HG03139 (cell line): ENCODE measurements around the gene SHC4.
"Not testable (repeated sequence)": the region's sequence is repeated elsewhere in the genome, so short reads cannot be mapped to it uniquely, and the experiment has no call there.

ENCODE experiments used
- ATAC-seq: cut with Tn5 transposase; IDR thresholded peaks from one replicate; pipeline ENCODE4 v1.9.1; 2021; ENCODE audit not compliant: unreplicated experiment

SHC4 gene

DNA sequence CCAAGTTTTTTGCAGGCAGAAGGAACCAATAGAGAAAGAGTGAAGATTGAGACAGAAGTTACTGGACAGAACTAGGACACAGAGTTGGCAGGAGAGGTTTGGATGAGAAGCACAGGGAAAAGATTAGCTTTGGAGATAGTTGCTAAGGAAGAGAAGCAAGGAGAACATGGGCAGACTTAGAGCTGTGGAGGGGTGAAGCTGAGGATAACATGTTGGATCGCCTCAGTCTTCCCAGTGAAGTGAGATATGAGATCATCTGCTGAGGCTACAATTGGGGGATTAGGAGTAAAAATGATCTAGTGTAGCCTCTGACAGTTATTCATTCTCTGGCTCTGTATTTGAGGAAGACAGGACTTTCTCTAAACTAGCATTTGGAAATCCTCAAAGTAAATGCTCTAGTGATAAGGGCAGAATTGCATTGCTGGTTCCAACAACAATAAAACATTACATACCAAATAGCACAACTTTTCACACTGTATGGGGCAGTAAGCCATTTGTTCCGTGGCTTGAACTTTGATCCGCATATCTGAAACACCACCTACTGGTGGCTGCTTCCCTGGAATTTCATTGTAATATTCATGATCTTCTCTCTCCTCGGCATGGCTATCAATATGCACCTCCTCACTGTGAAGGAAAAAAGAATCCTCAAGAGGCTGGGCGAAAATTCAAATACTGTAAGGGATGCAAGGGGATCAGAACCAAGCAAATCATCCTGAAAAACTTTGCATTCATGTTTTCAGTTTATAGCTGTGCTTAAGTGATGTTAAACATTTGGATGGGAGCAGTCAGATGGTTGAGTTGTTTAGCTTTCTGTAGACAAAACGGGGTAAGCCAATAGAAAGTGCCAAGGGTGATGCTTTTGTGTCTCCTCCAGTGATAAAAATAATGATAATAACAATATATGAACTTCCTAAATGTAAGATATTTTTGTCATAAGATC lies 107.9 kb downstream of the SHC4 start:
- no peak for ATAC-seq

DNA sequence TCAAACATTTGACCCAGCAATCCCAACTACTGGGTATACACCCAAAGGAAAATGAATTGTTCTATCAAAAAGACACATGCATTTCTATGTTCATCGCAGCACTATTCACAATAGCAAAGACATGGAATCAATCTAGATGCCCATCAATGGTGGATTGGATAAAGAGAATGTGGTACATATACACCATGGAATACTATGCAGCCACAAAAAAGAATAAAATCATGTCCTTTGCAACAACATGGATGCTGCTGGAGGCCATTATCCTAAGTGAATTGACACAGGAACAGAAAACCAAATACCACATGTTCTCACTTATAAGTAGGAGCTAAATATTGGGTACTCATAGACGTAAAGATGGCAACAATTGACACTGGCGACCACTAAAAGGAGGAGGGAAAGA lies 109.3 kb downstream of the SHC4 start:
- ATAC-seq = not testable (repeated sequence)

DNA sequence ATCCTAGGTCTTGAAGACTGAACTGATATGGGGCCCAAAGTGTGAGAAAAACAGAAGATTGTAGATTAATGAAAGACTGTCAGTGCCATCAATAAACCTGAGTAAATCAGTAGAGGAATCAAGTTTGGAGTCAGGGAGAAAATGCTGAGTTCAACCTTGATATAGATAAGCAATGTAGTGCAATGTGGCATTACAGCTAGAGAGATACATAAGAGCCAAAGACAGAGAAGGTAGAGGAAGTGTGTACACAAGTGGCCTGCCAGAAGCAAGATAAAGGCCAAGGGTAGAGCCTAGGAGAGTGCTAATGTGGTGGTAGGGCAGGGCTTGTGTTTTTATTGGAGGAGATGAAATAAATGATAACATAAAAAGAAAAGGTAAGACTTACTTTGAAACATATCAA lies 111.8 kb downstream of the SHC4 start:
- ATAC-seq = no peak

DNA sequence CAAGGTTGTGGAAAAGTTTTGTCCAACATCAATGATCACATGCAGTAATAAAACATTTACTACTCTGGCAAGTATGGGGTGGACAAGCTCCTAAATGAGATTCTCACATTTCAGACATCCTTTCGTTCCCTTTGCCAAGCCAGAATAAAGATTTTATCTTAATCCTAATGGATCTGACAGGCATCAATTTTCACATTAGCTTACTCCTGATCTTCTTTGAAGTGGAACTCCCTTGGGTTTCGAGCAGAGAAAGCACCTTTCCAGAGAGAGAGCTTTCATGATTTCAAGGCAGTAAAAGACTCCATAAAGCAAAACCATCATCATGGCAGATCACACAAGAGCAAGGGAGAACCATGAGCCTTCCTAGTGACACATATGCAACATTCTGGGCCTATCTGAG lies 113.1 kb downstream of the SHC4 start:
- ATAC-seq = no peak

DNA sequence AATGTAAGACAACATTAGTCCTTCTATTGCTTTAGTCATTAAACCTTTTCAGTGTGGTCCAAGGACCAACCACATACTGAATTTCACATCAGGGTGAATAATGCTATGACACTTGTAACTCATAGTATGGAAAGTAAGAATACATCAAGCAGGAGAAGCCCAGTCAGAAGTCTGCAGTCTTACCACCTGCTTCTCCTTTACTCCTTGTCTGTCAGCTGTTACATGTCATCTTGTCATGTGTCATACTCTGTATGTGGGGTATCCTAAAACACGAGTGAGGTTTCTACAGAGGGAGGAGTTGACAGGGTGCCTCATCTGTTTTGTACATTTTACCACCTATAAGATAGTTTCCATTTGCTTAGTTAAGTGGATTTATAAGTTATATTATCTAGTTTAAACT lies 118.6 kb downstream of the SHC4 start:
- no peak for ATAC-seq

DNA sequence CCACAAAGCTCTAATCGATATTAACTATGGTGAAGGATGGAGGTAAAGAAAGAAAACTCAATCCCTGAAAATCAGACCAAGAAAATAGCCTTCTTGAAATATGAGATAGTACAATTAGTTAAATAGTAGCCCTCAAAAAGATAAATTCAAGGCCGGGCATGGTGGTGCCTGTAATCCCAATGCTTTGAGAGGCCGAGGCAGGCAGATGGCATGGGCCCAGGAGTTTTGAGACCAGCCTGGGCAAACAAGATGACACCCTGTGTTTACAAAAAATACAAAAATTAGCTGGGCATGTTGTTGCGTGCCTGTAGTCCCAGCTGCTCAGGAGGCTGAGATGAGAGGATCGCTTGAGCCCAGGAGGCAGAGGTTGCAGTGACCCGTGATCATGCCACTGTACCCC lies 121.2 kb downstream of the SHC4 start:
- ATAC-seq = no peak

DNA sequence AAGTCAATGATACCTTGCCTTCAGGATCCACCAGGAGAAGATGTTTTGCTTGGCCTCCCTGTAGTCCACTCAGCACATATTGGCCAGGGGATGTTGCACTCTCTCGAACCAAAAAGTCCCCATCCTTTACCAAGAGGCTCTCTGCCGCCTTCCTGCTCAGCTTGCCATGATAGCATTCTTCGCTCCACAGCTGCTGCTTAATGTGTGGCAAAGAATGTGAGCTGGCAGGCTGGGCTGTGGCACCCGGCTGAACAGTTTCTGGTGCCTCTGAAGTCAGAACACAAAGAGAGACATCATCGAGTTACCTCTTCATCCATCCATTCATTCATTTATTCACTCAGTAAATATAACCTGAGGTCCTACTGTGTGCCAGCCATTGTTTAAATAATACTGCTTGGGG lies 129.0 kb downstream of the SHC4 start:
- ATAC-seq = no peak

DNA sequence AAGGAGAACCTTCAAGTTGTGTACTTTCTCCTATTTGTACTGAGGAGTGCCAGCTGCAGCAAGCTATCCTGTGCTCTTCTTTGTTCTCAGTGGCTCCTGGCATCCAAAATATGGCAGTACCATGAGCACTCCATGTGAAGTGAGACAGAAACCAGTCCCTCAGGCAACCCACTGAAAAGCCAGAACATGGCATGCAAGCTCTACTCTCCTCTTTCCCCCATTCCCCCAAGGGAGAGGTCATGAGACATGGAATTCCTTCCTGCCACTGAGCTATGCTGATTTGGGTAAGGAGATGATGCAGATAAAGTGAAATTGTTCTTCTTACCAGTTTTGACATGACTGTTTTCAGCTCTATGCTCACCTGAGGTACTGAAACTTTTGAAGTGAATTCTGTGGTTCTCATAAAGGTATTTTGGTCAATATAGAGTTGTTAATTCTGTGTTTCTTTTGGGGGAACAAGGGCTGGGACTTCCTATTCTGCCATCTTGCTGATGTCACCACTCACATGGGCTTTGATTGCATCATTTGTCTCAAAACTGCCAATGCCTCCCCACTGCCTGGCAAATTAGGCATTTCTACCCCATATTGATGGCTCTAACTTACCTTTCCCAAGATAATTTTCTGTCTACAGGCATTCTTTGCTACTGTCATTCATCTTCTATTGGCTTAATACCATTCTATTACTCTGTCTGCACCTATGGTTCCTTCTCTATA lies 130.0 kb downstream of the SHC4 start:
- ATAC-seq = no peak

DNA sequence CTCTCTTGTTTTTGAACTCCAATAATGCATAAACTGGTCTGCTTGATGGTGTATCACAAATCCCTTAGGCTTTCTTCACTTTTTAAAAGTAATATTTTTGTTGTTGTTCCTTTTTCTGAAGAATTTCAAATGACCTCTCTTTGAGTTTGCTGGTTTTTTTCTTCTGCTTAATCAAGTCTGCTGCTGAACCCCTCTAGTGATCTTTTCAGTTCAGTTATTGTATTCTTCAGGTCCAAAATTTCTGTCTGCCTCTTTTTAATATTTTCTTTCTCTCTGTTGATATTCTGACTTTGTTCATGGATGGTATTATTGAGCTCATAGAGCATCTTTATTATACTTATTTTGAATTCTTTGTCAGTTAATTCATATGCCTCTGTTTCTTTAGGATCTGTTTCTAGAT lies 131.1 kb downstream of the SHC4 start:
- ATAC-seq = no peak

DNA sequence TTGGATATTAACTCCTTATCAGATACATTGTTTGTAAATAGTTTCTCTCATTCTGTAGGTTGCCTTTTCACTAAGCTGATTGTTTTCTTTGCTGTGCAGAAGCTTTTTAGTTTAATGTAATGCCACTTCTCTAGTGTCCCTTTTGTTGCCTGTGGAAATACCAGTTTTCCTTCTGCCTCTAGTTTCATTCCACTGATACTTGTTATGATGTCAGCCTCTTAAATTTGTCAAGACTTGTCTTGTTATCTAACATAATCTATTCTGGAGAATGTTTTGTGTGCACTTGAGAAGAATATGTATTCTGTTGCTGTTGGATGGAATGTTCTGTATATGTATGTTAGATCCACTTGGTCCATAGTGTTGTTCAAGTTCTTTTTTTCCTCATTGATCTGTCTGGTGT lies 134.8 kb downstream of the SHC4 start:
- ATAC-seq = no peak

DNA sequence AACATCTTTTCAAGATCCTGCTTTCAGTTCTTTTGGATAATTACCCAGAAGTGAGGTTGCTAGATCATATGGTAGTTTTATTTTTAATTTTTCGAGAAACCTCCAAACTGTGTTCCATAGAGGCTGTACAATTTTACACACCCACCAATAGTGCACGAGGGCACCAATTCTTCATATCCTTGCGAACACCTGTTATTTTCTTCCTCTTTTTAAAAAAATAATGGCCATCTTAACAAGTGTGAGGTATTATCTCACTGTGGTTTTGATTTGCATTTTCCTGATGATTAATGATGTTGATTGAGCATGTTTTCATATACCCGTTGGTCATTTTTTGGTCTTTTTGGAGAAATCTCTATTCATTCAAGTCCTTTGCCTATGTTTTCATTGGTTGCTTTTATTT lies 135.2 kb downstream of the SHC4 start:
- ATAC-seq = no peak

DNA sequence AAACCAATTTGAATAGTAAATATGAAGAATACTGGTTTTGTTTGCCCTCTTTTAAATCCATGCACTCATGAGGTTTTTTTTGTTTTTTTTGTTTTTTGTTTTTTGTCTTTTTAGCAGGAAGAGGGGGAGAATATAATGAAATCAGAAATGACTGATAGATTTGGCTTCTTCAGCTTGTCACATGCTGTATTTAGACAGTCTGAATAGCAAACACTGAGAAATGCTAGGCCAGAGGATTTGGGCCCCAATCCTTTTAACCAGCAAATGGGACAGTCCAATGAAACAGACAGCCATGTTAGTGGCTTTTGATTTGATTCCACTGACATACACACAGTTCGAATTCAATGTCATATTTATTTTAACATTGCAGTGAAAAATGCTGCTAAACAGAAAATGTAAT lies 138.6 kb downstream of the SHC4 start:
- no peak for ATAC-seq

DNA sequence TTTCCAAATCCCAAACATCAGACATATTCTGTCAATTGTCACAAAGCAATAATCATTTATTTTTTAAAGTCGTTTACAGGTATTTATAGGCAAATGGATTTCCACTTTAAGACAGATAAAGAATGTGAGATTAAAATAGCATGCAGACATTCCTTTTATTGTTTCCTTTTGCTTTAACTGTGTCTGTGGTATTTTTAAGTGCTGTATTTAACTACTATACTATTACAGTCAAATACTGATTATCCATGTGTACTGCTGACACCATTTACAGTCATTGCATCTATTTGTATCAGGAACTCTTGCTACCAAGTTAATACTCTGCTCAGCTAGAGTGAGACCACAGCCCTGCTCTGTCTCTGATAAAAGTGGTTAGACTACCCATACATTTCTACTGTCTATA lies 140.0 kb downstream of the SHC4 start:
- ATAC-seq = no peak

DNA sequence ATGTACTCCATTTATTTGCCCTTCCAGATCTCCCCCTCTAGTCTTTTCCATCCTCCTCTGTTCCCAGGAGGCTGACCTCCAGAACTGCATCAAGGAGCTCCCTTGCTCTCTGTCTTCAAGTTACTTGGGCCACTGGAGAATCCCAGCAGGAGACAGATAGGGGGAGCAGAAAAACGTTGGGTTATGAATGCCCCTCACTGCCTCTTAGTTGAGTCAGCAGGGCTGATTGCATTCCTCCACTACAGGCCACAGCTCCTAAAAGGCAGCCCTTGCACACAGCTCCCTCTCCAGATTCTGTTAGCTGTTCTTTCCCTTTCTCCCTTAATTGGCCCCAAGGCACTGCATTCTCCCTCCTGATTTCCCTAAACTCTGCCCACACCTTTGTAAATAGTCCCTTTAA lies 140.5 kb downstream of the SHC4 start:
- no peak for ATAC-seq

DNA sequence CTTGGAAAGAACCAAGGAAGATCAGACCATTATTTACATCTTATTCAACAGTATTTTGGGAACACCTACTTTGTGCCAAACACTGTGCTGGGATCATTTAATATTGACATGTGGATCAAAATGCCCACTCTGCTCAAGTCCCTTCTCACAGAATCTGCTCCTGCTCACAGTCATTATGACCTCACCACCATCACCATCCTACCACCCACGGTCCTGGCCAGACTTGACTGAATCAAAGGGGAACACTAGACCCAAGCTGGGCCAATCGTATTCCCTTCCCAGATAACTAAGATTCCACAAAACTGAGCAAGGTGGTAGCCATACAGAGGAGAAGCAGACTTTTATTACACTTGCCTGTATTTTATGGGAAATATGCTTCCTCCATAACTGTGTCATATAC lies 149.4 kb downstream of the SHC4 start:
- ATAC-seq = no peak

DNA sequence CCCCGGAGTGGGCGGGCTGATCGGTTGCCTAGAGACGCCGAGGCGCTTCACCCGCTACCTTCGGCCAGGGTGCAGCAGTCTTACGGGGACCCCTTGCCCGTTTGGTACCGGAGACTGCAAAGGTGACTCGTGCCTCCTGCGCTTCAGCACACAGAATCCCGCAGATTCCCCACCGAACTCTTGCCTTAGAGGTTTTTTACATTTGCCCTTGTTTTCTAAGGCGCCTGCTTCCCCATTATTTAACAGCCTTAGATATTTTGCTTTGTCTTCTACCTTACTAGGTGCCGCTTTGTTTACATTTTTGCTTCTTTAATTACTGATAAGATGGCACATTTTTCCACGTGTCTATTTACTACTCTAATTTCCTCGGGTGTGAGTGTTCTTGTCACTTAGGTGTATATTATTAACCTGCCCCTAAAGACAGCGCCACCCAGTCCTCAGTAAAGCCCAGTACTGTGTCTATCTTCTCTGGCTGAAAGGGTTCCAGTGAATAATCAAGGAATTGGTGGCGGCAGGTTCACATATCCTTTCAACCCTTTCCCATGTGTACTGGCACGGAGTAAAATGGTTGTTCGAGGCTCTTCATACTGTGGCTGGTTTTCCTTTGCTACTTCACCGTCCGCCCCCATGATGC lies 152.3 kb downstream of the SHC4 start:
- ATAC-seq = no peak

DNA sequence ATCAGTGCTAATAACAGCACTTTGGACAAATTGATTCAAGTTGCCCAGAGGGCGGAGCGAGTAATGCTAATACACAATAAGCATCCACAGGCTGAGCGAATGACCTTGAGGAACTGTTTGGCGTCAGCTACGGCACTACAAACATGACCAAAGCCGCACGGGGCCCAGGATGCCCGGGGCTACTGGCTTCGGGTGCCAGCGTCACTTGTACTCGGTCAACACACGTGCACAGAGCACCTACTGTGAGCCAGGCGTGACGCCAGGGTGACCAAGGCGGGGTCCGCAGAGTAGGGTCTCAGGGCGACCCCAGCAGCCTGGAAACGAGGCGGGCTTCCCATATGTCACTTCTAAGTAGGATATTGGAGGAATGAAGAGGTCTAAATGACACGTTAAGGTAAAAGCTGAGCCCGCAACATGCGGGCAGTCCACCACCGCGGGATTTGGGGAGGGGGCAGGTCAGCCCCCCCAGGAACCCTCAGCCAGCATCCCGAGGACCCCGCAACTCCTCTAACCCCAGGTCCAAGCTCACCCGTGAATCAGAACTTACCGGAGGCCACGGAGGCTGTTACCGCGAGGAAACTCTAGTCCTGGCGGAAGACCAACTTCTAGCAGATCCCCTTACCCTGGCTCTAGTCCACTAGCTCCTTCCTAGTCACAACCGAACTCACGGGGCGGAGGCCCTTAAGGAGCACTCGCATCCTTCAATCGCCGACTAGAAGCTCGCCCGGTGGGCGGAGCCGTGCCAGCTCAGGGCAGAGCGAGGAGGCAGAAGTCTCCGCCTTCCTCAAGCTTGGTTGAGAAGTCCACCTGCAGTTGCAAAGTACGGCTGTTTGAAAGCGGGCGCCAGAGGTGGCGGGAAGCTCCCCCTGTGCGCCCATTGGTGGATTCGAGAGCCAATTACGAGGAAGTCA lies 153.1 kb downstream of the SHC4 start, which contains the start of gene CEP152:
Gene CEP152 (minus strand): TSS at position 656 of the 911 bp plus-strand sequence. CDS start 5,420 bp downstream, outside the sequence.
- ATAC-seq = peak; percentile 96

DNA sequence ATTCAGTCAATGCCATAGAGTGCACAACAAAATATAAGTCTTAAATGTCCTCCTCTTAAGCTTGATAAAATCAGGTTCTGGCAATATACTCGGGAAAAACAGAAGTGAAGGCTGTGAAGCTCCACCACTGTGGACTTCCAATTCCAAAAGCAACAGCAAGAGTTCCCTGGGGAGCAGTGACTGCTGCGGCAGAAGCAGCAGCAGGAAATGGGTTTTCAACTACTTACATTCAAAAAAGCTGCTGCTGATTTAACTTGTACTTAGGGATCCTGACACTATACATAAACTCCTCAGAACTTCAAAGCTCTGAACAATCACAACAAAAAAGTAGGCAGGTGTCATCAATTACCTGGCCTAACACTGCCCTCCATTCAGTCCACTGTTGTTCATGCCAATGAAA lies 157.6 kb downstream of the SHC4 start:
- no peak for ATAC-seq

DNA sequence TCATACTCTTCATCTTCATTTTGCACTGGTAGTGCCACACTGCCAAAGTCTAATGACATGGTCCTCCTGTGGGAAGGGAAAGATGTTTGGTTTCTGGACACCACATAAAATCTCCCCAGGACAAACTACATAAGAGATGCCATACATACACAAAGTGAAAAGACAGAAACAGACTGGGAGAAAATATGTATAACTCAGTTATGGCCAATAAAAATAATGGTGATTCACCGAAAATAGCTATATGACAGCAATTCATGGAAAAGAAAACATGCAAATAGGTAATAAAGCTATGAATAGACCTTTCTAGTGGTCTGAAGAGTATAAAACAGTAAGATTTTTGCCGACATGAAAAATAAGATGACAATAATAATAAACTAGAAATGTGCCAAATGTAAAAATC lies 158.1 kb downstream of the SHC4 start:
- no peak for ATAC-seq

DNA sequence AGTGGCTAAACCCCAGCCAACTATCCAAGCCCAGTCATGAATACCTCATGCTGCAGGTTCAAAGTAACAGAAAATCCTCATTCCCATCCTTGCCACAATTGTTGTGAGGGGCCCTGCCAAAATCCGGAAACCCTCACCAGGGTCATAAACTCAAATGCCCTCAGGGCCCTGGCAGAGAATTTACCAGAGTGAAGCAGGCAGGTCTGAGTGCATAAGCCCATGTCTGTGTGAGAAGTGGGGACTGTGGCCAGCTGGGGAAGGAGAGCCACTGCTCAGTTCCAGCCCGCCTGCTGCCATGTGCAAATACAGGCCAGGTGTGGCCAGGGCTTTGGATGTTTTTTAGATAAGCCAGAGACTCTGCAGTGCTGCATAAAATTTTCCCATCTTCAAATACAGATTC lies 159.8 kb downstream of the SHC4 start:
- ATAC-seq = no peak

DNA sequence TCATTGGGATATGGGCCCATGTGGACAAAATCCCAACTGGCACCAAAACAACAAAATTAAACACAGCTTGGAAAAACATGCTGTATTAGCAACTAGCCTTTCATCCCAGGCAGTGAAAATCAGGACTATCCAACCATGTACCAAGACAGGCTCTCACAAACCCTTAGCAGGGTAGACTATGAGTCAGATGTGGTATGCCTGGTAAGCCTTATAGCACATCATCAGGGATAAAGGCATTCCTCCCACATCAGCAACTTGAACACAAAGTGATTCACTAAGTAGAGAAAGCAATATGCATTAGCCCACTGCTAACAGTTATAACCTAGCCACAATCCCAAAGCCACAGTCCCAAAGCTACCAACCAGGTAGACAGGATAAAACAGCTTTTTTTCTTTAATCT lies 160.9 kb downstream of the SHC4 start:
- ATAC-seq = no peak
